ENCODE measurements around the gene VWA8. TPM values are rescaled to one million over a fixed set of nuclear protein-coding genes. Genes with fewer than 3 reads are reported as not detected.

VWA8 gene
- total and polyA plus RNA-seq, 2 of the 8 experiments (the other 6 are each of a cell fraction or from before 2014, with no cell fraction given) = 5.9 to 19.6 TPM

- Histone ChIP-seq H3K27ac (ENCODE audit: low read depth, low read length) (no peak overlapping the region), H3K23me2 (ENCODE audit: low read depth, low read length) (no peaks in the 10 kb centered on the region)
- TF ChIP-seq RAD21 (IDR thresholded peaks at IDR 0.05 in 1 of 2, conservative IDR thresholded peaks at IDR 0.05 in 1 of 2; ENCODE audit: low read depth in 2 of 2, low read length in 2 of 2) (no peak), NRF1 (IDR thresholded peaks at IDR 0.05; ENCODE audit: low read depth, low read length) (no peak), CBX8 (IDR thresholded peaks at IDR 0.05; ENCODE audit: borderline replicate concordance, low read depth, low read length) (no peak), TAF7 (optimal IDR thresholded peaks at IDR 0.05; ENCODE audit: borderline replicate concordance, low read depth, low read length) (no peak), JUN (IDR thresholded peaks at IDR 0.05; ENCODE audit: low read depth, low read length) (no peak), GABPA (IDR thresholded peaks at IDR 0.05; ENCODE audit: borderline replicate concordance, insufficient read depth, low read length) (no peak), SIX5 (IDR thresholded peaks at IDR 0.05; ENCODE audit: low read depth, low read length) (no peak), TCF12 (IDR thresholded peaks at IDR 0.05; ENCODE audit: low read depth, low read length) (no peak), KDM5A (IDR thresholded peaks at IDR 0.05; ENCODE audit: low read length) (no peak), SAP30 (IDR thresholded peaks at IDR 0.05; ENCODE audit: insufficient read depth, insufficient replicate concordance, low read length) (no peak), EGR1 (IDR thresholded peaks at IDR 0.05; ENCODE audit: borderline replicate concordance, low read depth, low read length) (no peak), ZNF274 (IDR thresholded peaks at IDR 0.05; ENCODE audit: borderline replicate concordance, extremely low read depth, low read length) (no peak)
- TF ChIP-seq, protein P1, sequence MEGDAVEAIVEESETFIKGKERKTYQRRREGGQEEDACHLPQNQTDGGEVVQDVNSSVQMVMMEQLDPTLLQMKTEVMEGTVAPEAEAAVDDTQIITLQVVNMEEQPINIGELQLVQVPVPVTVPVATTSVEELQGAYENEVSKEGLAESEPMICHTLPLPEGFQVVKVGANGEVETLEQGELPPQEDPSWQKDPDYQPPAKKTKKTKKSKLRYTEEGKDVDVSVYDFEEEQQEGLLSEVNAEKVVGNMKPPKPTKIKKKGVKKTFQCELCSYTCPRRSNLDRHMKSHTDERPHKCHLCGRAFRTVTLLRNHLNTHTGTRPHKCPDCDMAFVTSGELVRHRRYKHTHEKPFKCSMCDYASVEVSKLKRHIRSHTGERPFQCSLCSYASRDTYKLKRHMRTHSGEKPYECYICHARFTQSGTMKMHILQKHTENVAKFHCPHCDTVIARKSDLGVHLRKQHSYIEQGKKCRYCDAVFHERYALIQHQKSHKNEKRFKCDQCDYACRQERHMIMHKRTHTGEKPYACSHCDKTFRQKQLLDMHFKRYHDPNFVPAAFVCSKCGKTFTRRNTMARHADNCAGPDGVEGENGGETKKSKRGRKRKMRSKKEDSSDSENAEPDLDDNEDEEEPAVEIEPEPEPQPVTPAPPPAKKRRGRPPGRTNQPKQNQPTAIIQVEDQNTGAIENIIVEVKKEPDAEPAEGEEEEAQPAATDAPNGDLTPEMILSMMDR (IDR thresholded peaks at IDR 0.05; ENCODE audit: control extremely low read depth in 1 of 3, insufficient read depth in 1 of 3, low read depth in 1 of 3, low read length in 3 of 3) = no peak
Measured at GRCh38 chr13:41590122-41590521, 370.8 kb downstream of the VWA8 start.

More at GRCh38 chr13:41590122-41590521, 370.8 kb downstream of the VWA8 start:
- Histone ChIP-seq H3K56ac (replicated peaks; ENCODE audit: insufficient read length, low read depth, low read length) (no peak overlapping the region), H2BK15ac (ENCODE audit: low read length) (no peak overlapping the region), H4K91ac (replicated peaks; ENCODE audit: insufficient read length, low read length) (no peak overlapping the region), H2AFZ (ENCODE audit: low read length) (no peak overlapping the region), H3K9ac (replicated peaks in 1 of 4; ENCODE audit: extremely low read depth in 1 of 4, low read depth in 3 of 4, low read length in 3 of 4) (no peak overlapping the region), H4K8ac (ENCODE audit: extremely low read depth, insufficient read depth, low read length) (no peak overlapping the region), H3K4ac (replicated peaks; ENCODE audit: insufficient read length, low read depth, low read length) (no peak overlapping the region), H3K4me2 (ENCODE audit: insufficient read depth in 1 of 2, low read depth in 2 of 2, low read length in 2 of 2) (no peak overlapping the region), H2BK12ac (ENCODE audit: low read depth, low read length) (no peak overlapping the region), H3K4me1 (replicated peaks in 1 of 4; ENCODE audit: control insufficient read depth in 3 of 4, insufficient read depth in 4 of 4, low read length in 3 of 4) (no peaks in the 10 kb centered on the region), H3K27me3 (replicated peaks in 1 of 4; ENCODE audit: control insufficient read depth in 3 of 4, extremely low read depth in 1 of 4, insufficient read depth in 3 of 4, low read length in 3 of 4) (no peaks in the 10 kb centered on the region), H2BK5ac (ENCODE audit: low read depth, low read length) (no peak overlapping the region), H3K79me1 (ENCODE audit: low read depth, low read length) (no peaks in the 10 kb centered on the region), H3K36me3 (ENCODE audit: control insufficient read depth in 2 of 4, insufficient read depth in 4 of 4, low read length in 3 of 4) (peaks cover 0 to 3% (median 0%) of the 10 kb centered on the region in 4 experiments; a peak in 1 of 8 replicates), H4K20me1 (replicated peaks in 1 of 2; ENCODE audit: control insufficient read depth in 1 of 2, insufficient read depth in 2 of 2, low read length in 2 of 2) (no peaks in the 10 kb centered on the region), H3K18ac (ENCODE audit: extremely low read depth, low read length) (no peak overlapping the region), H2BK20ac (ENCODE audit: low read length) (no peak overlapping the region), H4K5ac (ENCODE audit: insufficient read length, low read depth, low read length) (no peak overlapping the region), H3K23ac (ENCODE audit: insufficient read length) (no peak overlapping the region), H2AK5ac (ENCODE audit: low read depth, low read length) (no peak overlapping the region), H3K4me3 (ENCODE audit: extremely low read depth in 1 of 4, insufficient read depth in 2 of 4, low read depth in 3 of 4, low read length in 4 of 4) (no peak overlapping the region), H3K9me3 (ENCODE audit: insufficient read depth in 2 of 2, low read depth in 1 of 2, low read length in 1 of 2) (no peaks in the 10 kb centered on the region), H3K14ac (ENCODE audit: insufficient read length) (no peak overlapping the region), H2BK120ac (replicated peaks; ENCODE audit: low read depth, low read length) (no peak overlapping the region), H3K79me2 (ENCODE audit: control insufficient read depth in 1 of 2, insufficient read depth in 2 of 2, low read length in 2 of 2) (no peaks in the 10 kb centered on the region)
- ChIA-PET CTCF (ENCODE audit: partially characterized antibody) (interaction anchor here (1.7 to 2.6 kb wide), 2 partner anchors 9 to 132 kb away, joined by 4 to 7 read pairs; no protein-coding TSS in a partner anchor), POLR2A (ENCODE audit: partially characterized antibody) (no interaction called here)
- no peak for DNase-seq (ENCODE audit: low read depth in 1 of 2, low spot score in 2 of 2)
- no peak for FAIRE-seq
